Astrocyte of the spinal cord (primary cell): Measurements from ENCODE around the gene GRK4.

Experiments used
- DNase-seq: peaks from one replicate; pipeline ENCODE4 v3.0.0; 2011; ENCODE audit warnings: low read depth, low spot score
- H3K4me3 ChIP-seq: 2 replicates; pipeline ENCODE4 v1.5.1; 2011; ENCODE audit warnings: low read depth, mild to moderate bottlenecking, low read length, moderate library complexity
- in situ Hi-C: cut with HindIII; loops from 2 replicates; pipeline ENCODE4 v1.10.0; 2017; ENCODE audit warnings: low sequenced_read_pairs
- TF ChIP-seq, protein P1 (sequence below): IDR thresholded peaks from 2 replicates; pipeline ENCODE4 v1.5.1; 2012; ENCODE audit warnings: low read depth, mild to moderate bottlenecking, low read length, inconsistent platforms

The GRK4 gene

DNA sequence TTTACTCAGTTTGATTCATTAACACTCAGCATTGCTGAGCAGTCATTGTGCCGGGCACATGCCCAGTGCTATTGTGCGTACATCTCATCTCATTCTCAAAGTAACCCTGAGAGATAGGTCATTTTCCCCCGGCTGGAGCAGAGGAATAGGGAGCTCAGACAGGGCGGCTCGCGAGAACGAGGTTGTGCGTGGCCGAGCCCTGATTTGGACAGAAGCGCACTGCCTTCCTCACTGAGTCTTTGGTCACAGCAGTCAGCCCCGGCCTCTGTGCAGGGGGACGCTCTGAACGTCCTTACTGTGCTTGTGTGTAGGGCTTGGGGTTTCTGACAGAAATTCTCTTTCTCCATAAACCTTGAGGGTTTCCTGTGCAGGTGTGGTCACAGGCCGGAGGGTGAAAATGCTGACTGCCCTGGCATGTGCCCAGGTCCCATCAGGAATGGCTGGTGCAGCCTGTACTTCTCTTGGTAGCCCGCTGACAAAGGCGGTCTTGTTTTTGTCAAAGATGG, 39.6 kb upstream of the GRK4 start:
- in situ Hi-C loops: no loop called here
- no peak for DNase-seq
- H3K4me3 ChIP-seq: no peak overlapping the region
- TF ChIP-seq, protein P1, sequence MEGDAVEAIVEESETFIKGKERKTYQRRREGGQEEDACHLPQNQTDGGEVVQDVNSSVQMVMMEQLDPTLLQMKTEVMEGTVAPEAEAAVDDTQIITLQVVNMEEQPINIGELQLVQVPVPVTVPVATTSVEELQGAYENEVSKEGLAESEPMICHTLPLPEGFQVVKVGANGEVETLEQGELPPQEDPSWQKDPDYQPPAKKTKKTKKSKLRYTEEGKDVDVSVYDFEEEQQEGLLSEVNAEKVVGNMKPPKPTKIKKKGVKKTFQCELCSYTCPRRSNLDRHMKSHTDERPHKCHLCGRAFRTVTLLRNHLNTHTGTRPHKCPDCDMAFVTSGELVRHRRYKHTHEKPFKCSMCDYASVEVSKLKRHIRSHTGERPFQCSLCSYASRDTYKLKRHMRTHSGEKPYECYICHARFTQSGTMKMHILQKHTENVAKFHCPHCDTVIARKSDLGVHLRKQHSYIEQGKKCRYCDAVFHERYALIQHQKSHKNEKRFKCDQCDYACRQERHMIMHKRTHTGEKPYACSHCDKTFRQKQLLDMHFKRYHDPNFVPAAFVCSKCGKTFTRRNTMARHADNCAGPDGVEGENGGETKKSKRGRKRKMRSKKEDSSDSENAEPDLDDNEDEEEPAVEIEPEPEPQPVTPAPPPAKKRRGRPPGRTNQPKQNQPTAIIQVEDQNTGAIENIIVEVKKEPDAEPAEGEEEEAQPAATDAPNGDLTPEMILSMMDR: no peak

DNA sequence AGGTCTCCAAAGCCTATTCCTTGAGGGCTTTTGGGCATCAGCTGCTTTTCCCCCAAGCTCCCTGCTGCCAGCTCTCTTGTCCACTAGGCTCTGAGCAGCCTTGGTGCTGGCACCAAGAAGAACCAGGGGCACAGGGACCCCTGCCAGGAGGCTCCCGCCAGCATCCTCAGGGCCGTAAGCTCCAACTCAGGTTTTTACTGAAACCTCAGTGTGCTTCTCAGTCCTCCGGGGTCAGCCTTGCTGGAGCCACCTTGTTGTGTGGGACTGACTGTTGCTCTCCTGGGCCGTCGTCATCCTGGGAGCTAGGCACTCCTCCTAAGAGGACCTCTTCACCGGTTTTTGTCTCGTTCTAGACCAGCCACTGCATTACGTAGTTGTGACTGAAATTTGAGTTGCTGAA, 39.1 kb upstream of the GRK4 start:
- TF ChIP-seq, protein P1: no peak
- H3K4me3 ChIP-seq: no peak overlapping the region
- in situ Hi-C loops: no loop called here
- DNase-seq: no peak

DNA sequence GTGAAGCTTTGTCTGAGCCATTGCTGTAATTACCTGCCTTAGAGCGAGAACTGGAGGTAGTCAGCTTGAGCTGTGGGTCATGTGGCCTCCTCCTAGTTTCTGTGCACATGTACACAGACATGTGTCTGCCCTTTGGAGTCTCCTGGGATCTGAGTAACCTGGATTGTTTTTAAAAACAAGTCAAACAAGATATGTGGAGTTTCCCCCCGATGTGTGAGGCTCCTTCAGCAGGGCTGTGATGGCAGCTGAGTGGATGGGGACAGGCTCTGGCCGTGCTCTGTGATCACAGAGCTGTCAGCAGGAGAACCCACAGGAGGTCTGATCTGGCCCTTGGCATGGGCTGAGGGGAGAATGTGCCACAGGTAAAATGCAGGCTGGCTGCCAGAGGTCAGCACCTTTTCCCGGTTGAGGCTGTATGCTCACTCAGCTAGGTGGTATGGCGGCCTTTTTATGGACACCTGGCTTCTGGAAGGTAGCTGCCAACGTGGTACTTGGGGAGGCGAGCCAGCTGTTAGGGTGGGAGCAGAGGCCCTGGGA, 38.5 kb upstream of the GRK4 start:
- H3K4me3 ChIP-seq: no peak overlapping the region
- TF ChIP-seq, protein P1: no peak
- in situ Hi-C loops: no loop called here
- no peak for DNase-seq

DNA sequence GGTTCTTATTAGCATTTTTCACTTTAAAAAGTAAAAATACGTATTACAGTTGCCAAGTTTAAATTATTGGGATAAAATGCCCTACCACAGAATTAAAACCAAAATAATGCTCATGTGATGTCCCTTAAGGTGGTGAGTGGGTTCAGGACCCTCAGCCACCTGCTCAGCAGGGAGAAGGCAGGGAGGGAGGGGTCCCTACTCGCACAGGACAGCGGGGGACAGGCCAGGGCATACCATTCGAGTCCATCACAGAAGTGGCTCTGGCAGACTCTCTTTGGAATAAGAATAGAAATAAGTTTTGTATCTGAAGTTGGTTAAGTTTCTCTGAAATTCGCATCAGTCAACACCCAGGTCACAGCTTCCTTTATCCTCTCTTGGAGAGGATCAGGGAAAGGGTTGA, 37.9 kb upstream of the GRK4 start:
- H3K4me3 ChIP-seq: no peak overlapping the region
- TF ChIP-seq, protein P1: no peak
- in situ Hi-C loops: no loop called here
- no peak for DNase-seq

DNA sequence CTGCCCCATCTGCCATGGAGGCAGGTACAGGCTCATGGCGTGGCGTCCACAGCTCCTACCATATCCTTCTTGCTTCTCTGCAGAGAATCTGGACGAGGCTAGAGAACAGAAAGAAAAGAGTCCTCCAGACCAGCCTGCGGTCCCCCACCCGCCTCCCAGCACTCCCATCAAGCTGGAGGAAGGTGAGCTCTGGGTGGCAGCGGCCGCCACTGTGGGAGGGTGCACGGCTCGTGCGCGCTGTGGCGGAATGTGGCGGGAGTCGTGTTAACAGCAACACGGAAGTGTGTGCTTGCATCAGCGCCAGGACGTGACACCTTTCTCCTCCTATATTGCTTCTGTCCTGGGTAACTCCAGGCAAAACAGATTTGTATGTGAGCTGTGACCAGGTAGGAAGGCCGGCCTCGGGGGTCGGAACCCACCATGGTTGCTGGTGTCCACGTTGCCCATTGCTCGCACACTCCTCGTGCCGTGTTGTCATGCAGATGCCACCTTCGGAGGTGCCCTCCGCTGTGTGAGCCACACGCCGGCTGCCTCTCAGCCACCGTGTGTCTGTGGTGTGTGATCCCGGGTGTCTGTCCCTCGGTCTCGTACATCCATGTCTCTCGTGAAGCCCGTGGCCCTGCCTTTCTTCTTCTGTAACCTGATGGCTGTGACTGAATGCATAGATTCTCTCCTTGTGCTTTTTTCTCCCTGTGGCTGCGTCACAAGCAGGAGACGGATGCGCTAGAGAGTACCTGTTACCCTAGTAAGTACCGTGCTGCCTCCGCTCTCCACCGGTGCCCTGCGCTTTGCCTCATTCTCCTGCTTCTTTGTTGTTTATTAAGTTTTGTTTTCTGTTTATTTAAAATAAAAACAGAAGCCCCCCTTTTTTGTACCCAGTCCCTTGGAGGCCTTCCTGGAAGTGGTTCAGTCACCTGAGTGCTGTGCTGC, 37.2 kb upstream of the GRK4 start:
- TF ChIP-seq, protein P1: no peak
- no peak for DNase-seq
- in situ Hi-C loops: no loop called here
- H3K4me3 ChIP-seq: no peak overlapping the region

DNA sequence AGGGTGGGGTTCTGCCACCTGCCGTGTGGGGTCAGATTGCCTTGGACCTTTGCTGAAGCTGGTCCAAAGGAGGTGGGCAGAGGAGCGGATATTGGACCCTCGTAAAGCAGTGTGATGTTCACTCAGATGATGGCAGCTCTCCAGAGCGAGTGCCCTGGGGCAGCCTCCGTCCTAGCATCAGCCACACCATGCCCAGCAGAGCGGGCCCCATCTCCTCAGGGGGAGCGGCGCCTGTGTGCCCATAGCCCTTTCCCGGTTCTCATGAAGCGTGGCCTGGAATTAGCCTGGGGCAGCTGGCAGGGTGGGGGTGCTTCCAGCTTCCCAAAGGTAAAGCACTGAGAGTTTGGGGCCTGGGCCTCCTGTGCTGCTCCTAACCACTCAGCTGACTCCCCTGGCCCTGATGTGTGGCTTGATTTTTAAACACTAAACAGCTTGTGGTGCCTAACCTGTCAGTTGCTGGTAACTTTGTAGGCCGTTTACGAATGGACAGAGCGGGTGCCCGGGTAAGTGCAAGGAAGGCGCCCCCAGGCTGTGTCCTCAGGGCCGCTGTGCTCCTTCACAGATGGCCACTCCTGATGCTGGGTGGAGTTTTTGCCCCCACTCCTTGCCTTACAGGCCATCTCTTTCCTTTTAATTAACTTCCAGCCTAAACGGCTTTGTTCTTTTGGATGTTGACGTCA, 36.2 kb upstream of the GRK4 start:
- no peak overlapping the region for H3K4me3 ChIP-seq
- TF ChIP-seq, protein P1: no peak
- in situ Hi-C loops: no loop called here
- DNase-seq: no peak
